ENCODE data around the gene ELOVL3. TPM values are rescaled to one million over a fixed set of nuclear protein-coding genes. Genes with fewer than 3 reads are reported as not detected.

ELOVL3 gene, protein sequence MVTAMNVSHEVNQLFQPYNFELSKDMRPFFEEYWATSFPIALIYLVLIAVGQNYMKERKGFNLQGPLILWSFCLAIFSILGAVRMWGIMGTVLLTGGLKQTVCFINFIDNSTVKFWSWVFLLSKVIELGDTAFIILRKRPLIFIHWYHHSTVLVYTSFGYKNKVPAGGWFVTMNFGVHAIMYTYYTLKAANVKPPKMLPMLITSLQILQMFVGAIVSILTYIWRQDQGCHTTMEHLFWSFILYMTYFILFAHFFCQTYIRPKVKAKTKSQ
- polyA plus RNA-seq (2013, experiment 1 of 2): 0.06 TPM
- polyA plus RNA-seq (2013, experiment 2 of 2): 0.06 TPM

DNA sequence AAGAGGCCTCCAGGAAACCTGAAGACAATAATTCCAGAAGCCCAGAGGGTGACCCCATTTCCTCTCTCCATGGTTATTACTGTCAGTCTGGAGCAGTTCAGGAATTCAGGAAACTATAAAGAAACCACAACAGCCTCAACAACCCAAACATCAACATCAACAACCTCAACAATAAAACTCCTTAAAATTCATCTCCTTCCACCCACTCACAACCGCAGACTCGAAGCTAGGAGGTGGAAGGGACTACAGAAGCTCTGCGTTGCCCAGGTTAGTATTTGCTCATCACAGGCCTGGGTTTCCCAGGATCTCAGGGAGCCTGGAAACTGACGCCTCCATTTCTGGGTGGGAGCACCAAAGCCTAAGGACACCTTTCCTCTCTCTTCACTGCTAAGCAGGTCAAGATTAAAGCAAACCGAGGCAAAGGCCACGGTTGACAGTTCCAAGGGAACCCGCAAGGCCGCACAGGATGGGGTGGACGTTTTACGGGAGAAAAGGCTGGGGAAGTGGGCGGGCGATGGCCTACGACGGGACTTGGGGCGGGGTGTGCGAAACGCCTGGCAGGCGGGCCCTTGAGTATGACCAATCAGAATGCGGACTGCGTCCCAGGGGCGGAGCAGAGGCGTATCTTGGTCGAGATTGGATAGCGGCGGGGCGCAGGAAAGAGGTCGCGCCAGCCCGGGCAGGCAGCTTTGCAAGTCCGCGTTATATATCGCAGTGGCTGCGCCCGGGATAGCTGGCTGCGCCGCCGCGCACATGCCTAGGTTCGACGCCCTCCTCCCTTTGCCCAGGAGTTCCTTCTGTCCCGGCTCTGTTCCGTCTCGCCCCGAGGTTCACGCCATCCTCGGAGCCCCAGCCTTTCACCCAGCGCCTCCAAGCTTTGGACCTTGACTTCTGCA lies at the start of gene ELOVL3:
TSS of gene ELOVL3 (plus strand) at position 654 of the 896 bp plus-strand sequence. CDS start 250 bp downstream, outside the sequence.
- no peak within 1 kb of the TSS for H2BK5ac ChIP-seq (ENCODE audit: low read length)
- H3K4ac ChIP-seq (ENCODE audit: low read depth, low read length): no peak within 1 kb of the TSS
- DNase-seq: peak; percentile 98
- H3K27me3 ChIP-seq (ENCODE audit: insufficient read depth, low read length, poor library complexity): peaks cover 14% of the 10 kb centered on the region
- H3K56ac ChIP-seq (ENCODE audit: low read length): peak within 1 kb of the TSS; percentile 66
- H3K23ac ChIP-seq (ENCODE audit: low read length): no peak within 1 kb of the TSS
- no peaks in the 10 kb centered on the region for H3K36me3 ChIP-seq (ENCODE audit: control insufficient read depth, insufficient read depth, low read length)
- no peak within 1 kb of the TSS for H3K4me3 ChIP-seq (ENCODE audit: low read length)
- H3K79me1 ChIP-seq (ENCODE audit: low read length): no peaks in the 10 kb centered on the region
- no peak within 1 kb of the TSS for H4K5ac ChIP-seq (ENCODE audit: low read length)
- peak within 1 kb of the TSS; percentile 50 for H3K9ac ChIP-seq (ENCODE audit: low read length)
- no peaks in the 10 kb centered on the region for H3K79me2 ChIP-seq (ENCODE audit: control insufficient read depth, insufficient read depth, low read length)
- H4K8ac ChIP-seq (ENCODE audit: low read depth, low read length): no peak within 1 kb of the TSS
- H2AK5ac ChIP-seq (ENCODE audit: low read length): no peak within 1 kb of the TSS
- no CpG with 5 or more reads among the region's 47 CpGs for WGBS (ENCODE audit: extremely low coverage, insufficient coverage, low lambda C conversion rate)
- H2BK15ac ChIP-seq (replicated peaks; ENCODE audit: low read depth): no peak within 1 kb of the TSS
- H3K4me1 ChIP-seq (ENCODE audit: control insufficient read depth, low read depth, low read length): no peaks in the 10 kb centered on the region
- peak within 1 kb of the TSS; percentile 56 for H3K4me2 ChIP-seq (ENCODE audit: low read length)
- no peak within 1 kb of the TSS for H3K27ac ChIP-seq (ENCODE audit: low read depth, low read length)
- no peak within 1 kb of the TSS for H2BK120ac ChIP-seq (ENCODE audit: low read depth, low read length)
- H3K18ac ChIP-seq (ENCODE audit: low read length): no peak within 1 kb of the TSS

DNA sequence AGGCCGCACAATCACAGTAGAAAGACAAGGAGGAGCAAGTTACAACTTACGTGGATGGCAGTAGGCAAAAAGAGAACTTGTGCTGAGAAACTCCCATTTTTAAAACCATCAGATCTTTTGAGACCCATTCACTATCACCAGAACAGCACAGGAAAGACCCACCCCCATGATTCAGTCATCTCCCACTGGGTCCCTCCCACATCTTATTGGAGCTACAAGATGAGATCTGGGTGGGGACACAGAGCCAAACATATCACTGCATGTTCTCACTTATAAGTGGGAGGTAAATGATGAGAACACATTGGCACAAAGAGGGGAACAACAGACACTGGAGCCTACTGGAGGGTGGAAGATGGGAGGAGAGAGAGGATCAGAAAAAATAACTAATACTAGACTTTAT lies 41.5 kb upstream of the ELOVL3 start:
- Histone ChIP-seq H3K18ac (ENCODE audit: low read length) (no peak overlapping the region), H3K9ac (ENCODE audit: low read length) (no peak overlapping the region), H3K4ac (ENCODE audit: low read depth, low read length) (no peak overlapping the region), H2BK15ac (replicated peaks; ENCODE audit: low read depth) (no peak overlapping the region), H3K56ac (ENCODE audit: low read length) (no peak overlapping the region), H3K4me1 (ENCODE audit: control insufficient read depth, low read depth, low read length) (no peaks in the 10 kb centered on the region), H3K79me1 (ENCODE audit: low read length) (no peaks in the 10 kb centered on the region), H3K4me3 (ENCODE audit: low read length) (no peak overlapping the region), H3K79me2 (ENCODE audit: control insufficient read depth, insufficient read depth, low read length) (no peaks in the 10 kb centered on the region), H3K27ac (ENCODE audit: low read depth, low read length) (no peak overlapping the region), H3K36me3 (ENCODE audit: control insufficient read depth, insufficient read depth, low read length) (no peaks in the 10 kb centered on the region), H3K4me2 (ENCODE audit: low read length) (no peak overlapping the region), H3K27me3 (ENCODE audit: insufficient read depth, low read length, poor library complexity) (no peaks in the 10 kb centered on the region), H4K8ac (ENCODE audit: low read depth, low read length) (no peak overlapping the region), H2BK5ac (ENCODE audit: low read length) (no peak overlapping the region), H3K23ac (ENCODE audit: low read length) (no peak overlapping the region), H4K5ac (ENCODE audit: low read length) (no peak overlapping the region), H2BK120ac (ENCODE audit: low read depth, low read length) (no peak overlapping the region), H2AK5ac (ENCODE audit: low read length) (no peak overlapping the region)
- no peak for DNase-seq
- WGBS (ENCODE audit: extremely low coverage, insufficient coverage, low lambda C conversion rate): no CpG with 5 or more reads among the region's 2 CpGs

DNA sequence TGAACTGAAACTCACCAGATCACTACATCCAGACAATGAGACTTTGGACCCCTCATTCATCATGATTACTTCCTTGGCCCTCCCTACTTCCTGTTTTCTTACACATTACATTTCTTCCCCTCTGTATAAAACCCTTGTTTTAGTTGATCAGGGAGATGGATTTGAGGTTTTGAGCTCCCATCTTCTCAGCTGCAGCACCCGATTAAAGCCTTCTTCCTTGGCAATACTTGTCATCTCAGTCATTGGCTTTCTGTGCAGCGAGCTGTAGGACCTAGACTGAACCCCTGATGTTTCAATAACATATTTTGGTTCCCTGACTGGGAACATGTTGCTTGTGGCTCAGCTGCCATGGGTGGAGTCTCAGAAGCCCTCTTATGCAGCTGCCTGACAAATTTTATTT lies 40.8 kb upstream of the ELOVL3 start:
- H3K79me2 ChIP-seq (ENCODE audit: control insufficient read depth, insufficient read depth, low read length): no peaks in the 10 kb centered on the region
- H3K4me2 ChIP-seq (ENCODE audit: low read length): no peak overlapping the region
- no peak overlapping the region for H4K5ac ChIP-seq (ENCODE audit: low read length)
- H3K9ac ChIP-seq (ENCODE audit: low read length): no peak overlapping the region
- H3K27me3 ChIP-seq (ENCODE audit: insufficient read depth, low read length, poor library complexity): no peaks in the 10 kb centered on the region
- no peaks in the 10 kb centered on the region for H3K36me3 ChIP-seq (ENCODE audit: control insufficient read depth, insufficient read depth, low read length)
- no peaks in the 10 kb centered on the region for H3K4me1 ChIP-seq (ENCODE audit: control insufficient read depth, low read depth, low read length)
- H3K4me3 ChIP-seq (ENCODE audit: low read length): no peak overlapping the region
- H3K56ac ChIP-seq (ENCODE audit: low read length): no peak overlapping the region
- H3K23ac ChIP-seq (ENCODE audit: low read length): no peak overlapping the region
- H3K79me1 ChIP-seq (ENCODE audit: low read length): no peaks in the 10 kb centered on the region
- no peak overlapping the region for H3K4ac ChIP-seq (ENCODE audit: low read depth, low read length)
- H4K8ac ChIP-seq (ENCODE audit: low read depth, low read length): no peak overlapping the region
- DNase-seq: no peak
- H2BK15ac ChIP-seq (replicated peaks; ENCODE audit: low read depth): no peak overlapping the region
- no peak overlapping the region for H3K18ac ChIP-seq (ENCODE audit: low read length)
- no peak overlapping the region for H2BK120ac ChIP-seq (ENCODE audit: low read depth, low read length)
- no peak overlapping the region for H2AK5ac ChIP-seq (ENCODE audit: low read length)
- WGBS (ENCODE audit: extremely low coverage, insufficient coverage, low lambda C conversion rate): no CpG with 5 or more reads among the region's 2 CpGs
- no peak overlapping the region for H2BK5ac ChIP-seq (ENCODE audit: low read length)
- no peak overlapping the region for H3K27ac ChIP-seq (ENCODE audit: low read depth, low read length)

DNA sequence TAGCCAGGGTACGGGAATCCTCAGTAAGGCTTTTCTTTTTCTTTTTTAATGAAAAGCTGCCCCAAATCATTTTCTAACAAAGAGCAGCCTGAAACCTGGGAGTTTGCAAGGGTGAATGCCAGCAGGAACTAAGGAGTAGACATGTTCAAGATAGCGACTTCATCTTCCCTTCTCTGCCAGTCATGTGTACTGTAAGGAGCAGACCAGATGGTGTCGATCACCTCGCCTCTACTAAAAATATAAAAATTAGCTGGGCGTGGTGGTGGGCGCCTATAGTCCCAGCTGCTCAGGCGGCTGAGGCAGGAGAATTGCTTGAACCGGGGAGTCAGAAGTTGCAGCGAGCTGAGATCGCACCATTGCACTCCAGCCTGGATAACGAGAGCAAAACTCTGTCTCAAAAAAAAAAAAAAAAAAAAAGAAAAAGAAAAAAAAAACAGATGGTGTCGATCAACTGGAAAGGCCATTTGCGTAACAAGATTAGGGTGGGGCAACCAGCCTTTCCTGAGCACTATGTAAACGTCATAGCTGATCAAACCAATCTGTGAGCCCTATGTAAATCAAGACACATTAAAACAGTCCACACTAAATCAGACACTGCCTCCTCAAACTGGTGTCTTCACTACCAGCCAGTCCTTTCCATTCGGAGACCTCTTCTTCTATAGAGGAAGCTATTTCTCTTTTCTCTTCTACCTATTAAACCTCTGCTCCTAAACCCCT lies 40.1 kb upstream of the ELOVL3 start:
- no peak overlapping the region for H2BK5ac ChIP-seq (ENCODE audit: low read length)
- no peak for DNase-seq
- H2AK5ac ChIP-seq (ENCODE audit: low read length): no peak overlapping the region
- H3K27me3 ChIP-seq (ENCODE audit: insufficient read depth, low read length, poor library complexity): no peaks in the 10 kb centered on the region
- H3K79me2 ChIP-seq (ENCODE audit: control insufficient read depth, insufficient read depth, low read length): no peaks in the 10 kb centered on the region
- no peaks in the 10 kb centered on the region for H3K36me3 ChIP-seq (ENCODE audit: control insufficient read depth, insufficient read depth, low read length)
- H3K4ac ChIP-seq (ENCODE audit: low read depth, low read length): no peak overlapping the region
- H3K23ac ChIP-seq (ENCODE audit: low read length): no peak overlapping the region
- no peak overlapping the region for H4K8ac ChIP-seq (ENCODE audit: low read depth, low read length)
- no peaks in the 10 kb centered on the region for H3K4me1 ChIP-seq (ENCODE audit: control insufficient read depth, low read depth, low read length)
- H3K27ac ChIP-seq (ENCODE audit: low read depth, low read length): no peak overlapping the region
- no peak overlapping the region for H2BK15ac ChIP-seq (replicated peaks; ENCODE audit: low read depth)
- H3K4me2 ChIP-seq (ENCODE audit: low read length): no peak overlapping the region
- H3K18ac ChIP-seq (ENCODE audit: low read length): no peak overlapping the region
- H3K56ac ChIP-seq (ENCODE audit: low read length): no peak overlapping the region
- H3K4me3 ChIP-seq (ENCODE audit: low read length): no peak overlapping the region
- no peak overlapping the region for H3K9ac ChIP-seq (ENCODE audit: low read length)
- WGBS (ENCODE audit: extremely low coverage, insufficient coverage, low lambda C conversion rate): no CpG with 5 or more reads among the region's 15 CpGs
- no peak overlapping the region for H2BK120ac ChIP-seq (ENCODE audit: low read depth, low read length)
- H4K5ac ChIP-seq (ENCODE audit: low read length): no peak overlapping the region
- H3K79me1 ChIP-seq (ENCODE audit: low read length): no peaks in the 10 kb centered on the region

DNA sequence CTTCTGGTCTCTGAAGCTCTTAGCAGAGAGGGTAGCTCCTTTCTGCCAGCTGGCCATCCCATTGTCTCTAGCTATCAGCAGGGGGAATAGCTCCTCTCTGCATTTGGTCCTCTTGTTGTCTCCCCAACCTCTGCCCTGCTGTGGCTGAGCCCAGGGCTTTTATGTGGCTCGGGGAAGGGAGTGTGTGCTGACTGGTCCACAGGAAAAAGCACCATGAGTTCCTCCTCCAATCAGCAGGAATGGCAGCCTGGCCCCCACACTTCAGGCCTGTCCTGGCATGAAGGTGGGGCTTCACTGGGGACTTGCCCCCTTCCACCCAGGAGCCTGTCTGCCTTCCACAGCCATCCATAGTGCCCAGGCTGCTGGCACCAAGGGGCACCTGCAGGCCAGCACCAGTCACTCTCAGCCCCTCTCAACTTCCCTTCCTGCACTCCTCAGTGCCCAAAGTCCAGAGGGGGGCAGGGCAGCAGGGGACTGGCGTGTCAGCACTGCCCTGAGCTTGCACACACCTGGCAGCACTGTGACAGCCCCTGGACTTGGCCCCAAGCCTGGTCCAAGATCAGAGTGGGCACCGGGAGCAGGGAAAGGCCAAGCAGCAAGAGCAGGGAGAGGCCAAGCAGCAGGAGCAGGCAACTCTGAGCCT lies 37.7 kb upstream of the ELOVL3 start:
- no peaks in the 10 kb centered on the region for H3K79me2 ChIP-seq (ENCODE audit: control insufficient read depth, insufficient read depth, low read length)

More for the DNA sequence above, 37.7 kb upstream of the ELOVL3 start:
- Histone ChIP-seq H2AK5ac (ENCODE audit: low read length) (no peak overlapping the region), H3K4ac (ENCODE audit: low read depth, low read length) (no peak overlapping the region), H2BK15ac (replicated peaks; ENCODE audit: low read depth) (no peak overlapping the region), H3K9ac (ENCODE audit: low read length) (no peak overlapping the region), H3K27ac (ENCODE audit: low read depth, low read length) (no peak overlapping the region), H3K18ac (ENCODE audit: low read length) (no peak overlapping the region), H3K4me1 (ENCODE audit: control insufficient read depth, low read depth, low read length) (no peaks in the 10 kb centered on the region), H3K79me1 (ENCODE audit: low read length) (no peaks in the 10 kb centered on the region), H4K5ac (ENCODE audit: low read length) (no peak overlapping the region), H2BK5ac (ENCODE audit: low read length) (no peak overlapping the region), H3K4me3 (ENCODE audit: low read length) (no peak overlapping the region), H2BK120ac (ENCODE audit: low read depth, low read length) (no peak overlapping the region), H3K36me3 (ENCODE audit: control insufficient read depth, insufficient read depth, low read length) (no peaks in the 10 kb centered on the region), H3K23ac (ENCODE audit: low read length) (no peak overlapping the region), H4K8ac (ENCODE audit: low read depth, low read length) (no peak overlapping the region), H3K27me3 (ENCODE audit: insufficient read depth, low read length, poor library complexity) (no peaks in the 10 kb centered on the region), H3K4me2 (ENCODE audit: low read length) (no peak overlapping the region), H3K56ac (ENCODE audit: low read length) (no peak overlapping the region)
- DNase-seq: no peak
- no CpG with 5 or more reads among the region's 3 CpGs for WGBS (ENCODE audit: extremely low coverage, insufficient coverage, low lambda C conversion rate)

Data from mesendoderm (in vitro differentiated cells).